Astrocyte of the spinal cord (primary cell): ENCODE measurements around the gene CNTN2.

Experiments
- DNase-seq: peaks from one replicate; pipeline ENCODE4 v3.0.0; 2011; ENCODE audit warnings: low read depth, low spot score
- H3K4me3 ChIP-seq: 2 replicates; pipeline ENCODE4 v1.5.1; 2011; ENCODE audit warnings: low read depth, mild to moderate bottlenecking, low read length, moderate library complexity
- in situ Hi-C: cut with HindIII; loops from 2 replicates; pipeline ENCODE4 v1.10.0; 2017; ENCODE audit warnings: low sequenced_read_pairs
- TF ChIP-seq, protein P1 (sequence below): IDR thresholded peaks from 2 replicates; pipeline ENCODE4 v1.5.1; 2012; ENCODE audit warnings: low read depth, mild to moderate bottlenecking, low read length, inconsistent platforms

Gene CNTN2

DNA sequence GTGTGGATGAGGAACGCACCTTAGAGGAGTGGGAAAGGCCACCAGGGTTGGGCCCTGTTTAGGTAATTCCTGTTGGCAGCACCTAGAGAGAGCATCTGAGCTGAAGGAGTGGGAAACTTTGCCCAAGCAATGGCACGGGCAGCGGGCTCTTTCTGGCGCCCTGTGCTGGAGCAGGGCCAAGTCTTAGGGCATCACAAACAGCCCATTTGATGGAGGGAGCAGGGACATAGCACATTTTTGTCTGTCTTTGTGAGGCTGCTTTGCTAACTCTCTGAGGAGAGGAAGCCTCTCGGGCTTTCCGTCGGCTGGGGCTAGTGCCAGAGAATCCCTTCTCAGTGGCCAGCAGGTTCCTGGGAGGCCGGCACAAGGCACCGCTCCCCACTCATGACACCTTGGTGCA is 22.5 kb upstream of the CNTN2 start:
- H3K4me3 ChIP-seq: no peak overlapping the region
- TF ChIP-seq, protein P1, sequence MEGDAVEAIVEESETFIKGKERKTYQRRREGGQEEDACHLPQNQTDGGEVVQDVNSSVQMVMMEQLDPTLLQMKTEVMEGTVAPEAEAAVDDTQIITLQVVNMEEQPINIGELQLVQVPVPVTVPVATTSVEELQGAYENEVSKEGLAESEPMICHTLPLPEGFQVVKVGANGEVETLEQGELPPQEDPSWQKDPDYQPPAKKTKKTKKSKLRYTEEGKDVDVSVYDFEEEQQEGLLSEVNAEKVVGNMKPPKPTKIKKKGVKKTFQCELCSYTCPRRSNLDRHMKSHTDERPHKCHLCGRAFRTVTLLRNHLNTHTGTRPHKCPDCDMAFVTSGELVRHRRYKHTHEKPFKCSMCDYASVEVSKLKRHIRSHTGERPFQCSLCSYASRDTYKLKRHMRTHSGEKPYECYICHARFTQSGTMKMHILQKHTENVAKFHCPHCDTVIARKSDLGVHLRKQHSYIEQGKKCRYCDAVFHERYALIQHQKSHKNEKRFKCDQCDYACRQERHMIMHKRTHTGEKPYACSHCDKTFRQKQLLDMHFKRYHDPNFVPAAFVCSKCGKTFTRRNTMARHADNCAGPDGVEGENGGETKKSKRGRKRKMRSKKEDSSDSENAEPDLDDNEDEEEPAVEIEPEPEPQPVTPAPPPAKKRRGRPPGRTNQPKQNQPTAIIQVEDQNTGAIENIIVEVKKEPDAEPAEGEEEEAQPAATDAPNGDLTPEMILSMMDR: no peak
- no peak for DNase-seq
- in situ Hi-C loops: no loop called here

DNA sequence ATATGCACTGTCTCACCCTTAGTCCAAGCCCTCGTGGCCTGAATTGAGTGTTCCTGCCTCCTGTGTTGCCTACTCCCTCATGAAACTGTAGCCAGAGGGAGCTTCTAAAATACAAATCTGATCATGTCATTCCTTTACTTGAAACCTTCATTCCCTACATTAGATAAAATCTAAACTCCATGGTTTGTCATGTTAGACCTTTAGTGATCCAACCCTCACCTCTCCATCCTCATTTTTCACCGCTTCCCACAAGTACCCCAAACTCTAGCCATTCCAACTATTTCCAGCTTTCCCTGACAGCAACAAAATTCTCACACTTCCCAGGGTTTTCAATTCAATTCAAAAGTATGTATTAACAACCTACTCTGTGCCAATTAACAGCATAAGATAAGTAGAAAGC is 18.3 kb upstream of the CNTN2 start:
- DNase-seq: no peak
- in situ Hi-C loops: no loop called here
- no peak overlapping the region for H3K4me3 ChIP-seq
- TF ChIP-seq, protein P1: no peak

DNA sequence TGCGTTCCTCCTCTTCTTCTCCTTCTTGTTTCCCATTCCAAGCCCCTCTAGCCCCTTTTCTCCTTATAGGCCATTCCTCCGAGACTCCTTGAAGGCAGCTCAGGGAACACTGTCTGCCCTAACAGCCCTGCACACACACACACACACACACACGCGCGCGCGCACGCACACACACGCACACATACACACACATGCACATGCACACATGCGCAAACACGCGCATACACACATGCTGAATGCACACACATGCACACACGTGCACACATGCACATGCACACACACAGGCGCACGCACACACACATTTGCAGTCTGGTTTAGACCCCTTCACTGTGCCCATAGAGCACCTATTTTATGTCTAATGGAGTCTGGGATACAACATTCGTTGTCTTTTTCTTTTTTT is 17.8 kb upstream of the CNTN2 start:
- in situ Hi-C loops: no loop called here
- DNase-seq: no peak

DNA sequence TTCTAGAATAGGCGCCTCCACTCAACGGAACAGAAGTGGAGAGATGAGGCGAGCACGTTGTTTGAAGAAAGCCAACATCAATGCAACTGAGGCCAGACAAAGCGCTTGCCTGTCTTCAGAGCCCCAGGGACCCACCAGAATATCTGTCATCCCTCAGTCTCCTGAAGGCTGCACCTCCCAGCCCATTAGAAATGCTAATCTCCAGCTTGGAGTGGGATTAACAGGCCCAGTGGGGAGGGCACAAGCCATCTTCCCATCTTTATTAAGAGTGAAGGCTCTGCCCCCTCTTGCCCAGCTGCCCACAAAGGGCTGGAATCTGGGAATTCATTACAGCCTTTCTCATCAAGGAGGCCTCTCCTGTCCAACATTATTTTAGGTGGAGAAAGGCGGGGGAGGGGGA is 16.8 kb upstream of the CNTN2 start:
- DNase-seq: no peak
- TF ChIP-seq, protein P1: no peak
- no peak overlapping the region for H3K4me3 ChIP-seq
- in situ Hi-C loops: no loop called here

More for the DNA sequence above, 17.8 kb upstream of the CNTN2 start:
- TF ChIP-seq, protein P1: no peak
- no peak overlapping the region for H3K4me3 ChIP-seq

DNA sequence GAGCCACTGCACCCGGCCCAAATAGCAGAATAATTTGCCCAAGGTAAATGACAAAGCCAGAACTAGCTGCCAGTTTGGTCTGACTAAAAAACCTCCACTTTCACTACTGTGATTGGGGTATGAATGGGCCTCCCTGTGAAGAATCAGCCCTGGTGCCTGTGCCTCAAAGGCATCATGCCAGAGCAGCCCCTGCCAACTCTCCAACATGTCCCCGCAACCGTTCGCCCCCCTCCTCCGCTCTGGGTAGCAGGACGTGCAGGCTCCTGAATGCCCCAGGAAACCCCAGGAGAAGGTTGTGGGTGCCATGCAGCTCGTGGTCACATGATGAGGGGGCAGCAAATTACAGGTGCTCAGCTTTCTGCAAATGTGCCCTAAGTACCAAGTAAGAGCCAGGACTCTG is 14.6 kb upstream of the CNTN2 start:
- no peak overlapping the region for H3K4me3 ChIP-seq
- no peak for DNase-seq
- TF ChIP-seq, protein P1: no peak
- in situ Hi-C loops: no loop called here

DNA sequence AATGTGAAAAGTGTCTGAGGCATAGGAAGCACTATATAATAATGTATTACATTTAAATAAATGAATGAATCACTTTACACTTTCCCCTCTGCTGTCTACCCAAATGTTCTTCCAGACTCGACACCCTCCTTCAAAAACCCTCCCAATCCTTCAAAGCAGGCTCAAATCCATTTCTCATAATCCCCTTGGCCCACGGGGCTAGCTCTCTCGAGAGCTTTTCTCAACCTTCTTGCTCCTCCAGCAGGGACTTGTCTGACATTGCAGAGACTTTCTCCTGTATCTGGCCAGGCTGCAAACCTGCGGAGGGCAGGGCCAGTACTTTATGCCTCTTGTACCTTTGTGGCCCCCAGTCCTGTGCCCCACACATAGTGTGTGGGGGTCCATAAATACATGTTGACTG is 14.1 kb upstream of the CNTN2 start:
- TF ChIP-seq, protein P1: no peak
- no peak overlapping the region for H3K4me3 ChIP-seq
- no peak for DNase-seq
- in situ Hi-C loops: no loop called here

DNA sequence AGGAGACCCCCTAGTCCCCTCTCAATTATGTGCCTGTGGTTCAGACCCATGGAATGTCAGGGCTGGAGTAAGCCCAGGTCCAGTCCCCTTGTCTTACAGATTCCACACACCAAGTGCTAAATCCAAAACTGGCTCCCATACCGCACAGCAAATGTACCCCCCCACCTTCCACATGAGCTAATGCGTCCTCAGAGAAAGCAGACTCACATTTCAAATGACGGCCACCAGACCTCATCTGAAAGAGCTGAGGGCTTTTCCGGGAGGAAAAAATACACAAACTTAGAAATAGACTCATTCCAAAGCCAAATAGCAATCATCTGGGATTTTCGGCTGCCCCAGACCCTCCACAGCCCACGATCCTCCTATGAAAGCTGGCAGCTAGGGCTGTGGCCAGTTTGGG is 12.8 kb upstream of the CNTN2 start:
- no peak overlapping the region for H3K4me3 ChIP-seq
- TF ChIP-seq, protein P1: no peak
- DNase-seq: no peak
- in situ Hi-C loops: no loop called here
